Right lobe of liver (tissue), 4 donors: Measurements from ENCODE around the gene KCNF1.
"Not testable (repeated sequence)": the region's sequence is repeated elsewhere in the genome, so short reads cannot be mapped to it uniquely, and the experiment has no call there.

Source experiments
- POLR2A ChIP-seq: fragments of 450-650 bp; IDR thresholded peaks from one replicate; pipeline ENCODE4 v1.6.1; 2017; ENCODE audit warnings: antibody characterized with exemption, mild to moderate bottlenecking
- TF ChIP-seq, protein P1 (sequence below), 4 donors: fragments of 200-600 bp in 3 of 4; fragments of 450-650 bp in 1 of 4; IDR thresholded peaks; one replicate each; pipeline versions ENCODE4 v1.5.1 to v1.8.0; 2016 to 2022; ENCODE audit warnings: antibody characterized with exemption in 4 of 4, mild to moderate bottlenecking in 2 of 4
- donor health status: DM: no; HTN: no; CAD: no.
- donor health status: DM: no; HTN: no; CAD: no.
- donor health status: DM: no; HTN: yes; CAD: no.

DNA sequence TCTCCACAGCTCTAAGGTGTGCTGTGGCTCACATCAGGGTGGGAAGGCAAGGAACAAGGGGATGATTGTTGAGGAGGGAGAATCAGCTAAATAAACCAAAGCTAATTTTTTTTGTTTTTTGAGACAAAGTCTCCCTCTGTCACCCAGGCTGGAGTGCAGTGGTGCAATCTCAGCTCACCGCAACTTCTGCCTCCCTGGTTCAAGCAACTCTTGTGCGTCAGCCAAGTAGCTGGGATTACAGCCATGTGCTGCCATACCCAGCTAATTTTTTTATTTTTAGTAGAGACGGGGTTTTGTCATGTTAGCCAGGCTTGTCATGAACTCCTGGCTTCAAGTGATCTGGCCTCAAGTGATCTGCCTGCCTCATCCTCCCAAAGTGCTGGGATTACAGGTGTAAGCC lies 46.7 kb downstream of the KCNF1 start:
- TF ChIP-seq, protein P1, sequence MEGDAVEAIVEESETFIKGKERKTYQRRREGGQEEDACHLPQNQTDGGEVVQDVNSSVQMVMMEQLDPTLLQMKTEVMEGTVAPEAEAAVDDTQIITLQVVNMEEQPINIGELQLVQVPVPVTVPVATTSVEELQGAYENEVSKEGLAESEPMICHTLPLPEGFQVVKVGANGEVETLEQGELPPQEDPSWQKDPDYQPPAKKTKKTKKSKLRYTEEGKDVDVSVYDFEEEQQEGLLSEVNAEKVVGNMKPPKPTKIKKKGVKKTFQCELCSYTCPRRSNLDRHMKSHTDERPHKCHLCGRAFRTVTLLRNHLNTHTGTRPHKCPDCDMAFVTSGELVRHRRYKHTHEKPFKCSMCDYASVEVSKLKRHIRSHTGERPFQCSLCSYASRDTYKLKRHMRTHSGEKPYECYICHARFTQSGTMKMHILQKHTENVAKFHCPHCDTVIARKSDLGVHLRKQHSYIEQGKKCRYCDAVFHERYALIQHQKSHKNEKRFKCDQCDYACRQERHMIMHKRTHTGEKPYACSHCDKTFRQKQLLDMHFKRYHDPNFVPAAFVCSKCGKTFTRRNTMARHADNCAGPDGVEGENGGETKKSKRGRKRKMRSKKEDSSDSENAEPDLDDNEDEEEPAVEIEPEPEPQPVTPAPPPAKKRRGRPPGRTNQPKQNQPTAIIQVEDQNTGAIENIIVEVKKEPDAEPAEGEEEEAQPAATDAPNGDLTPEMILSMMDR (IDR thresholded peaks at IDR 0.05): not testable (repeated sequence)
- not testable (repeated sequence) for TF ChIP-seq POLR2A
